OCI-LY1 (cell line): Measurements from ENCODE around the gene COA5.

Experiments
- H2AFZ ChIP-seq: fragments of 200-600 bp; sonication (generic), shearing (Covaris generic); 2 replicates; pipeline ENCODE4 v1.6.0; 2014; ENCODE audit warnings: antibody characterized with exemption, mild to moderate bottlenecking, low read length
- H3F3A ChIP-seq: fragments of 200-600 bp; sonication (generic), shearing (Covaris generic); 2 replicates; pipeline ENCODE4 v1.6.0; 2014; ENCODE audit warnings: mild to moderate bottlenecking, antibody characterized with exemption, low read length, moderate library complexity; ENCODE audit not compliant: insufficient read depth
- H3K27ac ChIP-seq: fragments of 200-600 bp; sonication (generic); 2 replicates; pipeline ENCODE4 v1.5.1; 2014; ENCODE audit warnings: low read length, mixed run types, mild to moderate bottlenecking, low read depth; ENCODE audit not compliant: poor library complexity, severe bottlenecking
- H3K27me3 ChIP-seq: fragments of 200-600 bp; sonication (generic); 2 replicates; pipeline ENCODE4 v1.6.0; 2014; ENCODE audit warnings: antibody characterized with exemption, mild to moderate bottlenecking, low read length, moderate library complexity; ENCODE audit not compliant: insufficient read depth
- H3K36me3 ChIP-seq: fragments of 200-600 bp; sonication (generic); 2 replicates; pipeline ENCODE4 v1.6.1; 2014; ENCODE audit warnings: mild to moderate bottlenecking, antibody characterized with exemption, low read length, moderate library complexity, mixed read lengths; ENCODE audit not compliant: insufficient read depth
- H3K4me1 ChIP-seq: fragments of 200-600 bp; sonication (generic); 2 replicates; pipeline ENCODE4 v1.5.1; 2014; ENCODE audit warnings: mild to moderate bottlenecking, low read length, moderate library complexity; ENCODE audit not compliant: insufficient read depth, severe bottlenecking
- H3K4me2 ChIP-seq: fragments of 200-600 bp; sonication (generic), shearing (Covaris generic); 2 replicates; pipeline ENCODE4 v1.6.1; 2014; ENCODE audit warnings: low read length
- H3K4me3 ChIP-seq: fragments of 200-600 bp; sonication (generic); 2 replicates; pipeline ENCODE4 v1.5.1; 2014; ENCODE audit warnings: low read length, low read depth, mild to moderate bottlenecking, mixed read lengths; ENCODE audit not compliant: poor library complexity, severe bottlenecking
- H3K79me2 ChIP-seq: fragments of 200-600 bp; shearing (Covaris generic); 2 replicates; pipeline ENCODE4 v1.6.1; 2016; ENCODE audit warnings: mixed run types, low read length, mixed read lengths; ENCODE audit not compliant: insufficient read depth
- H3K9ac ChIP-seq: fragments of 200-600 bp; sonication (generic), shearing (Covaris generic); 2 replicates; pipeline ENCODE4 v1.6.1; 2014; ENCODE audit warnings: mild to moderate bottlenecking, low read length, mixed read lengths
- H3K9me2 ChIP-seq: fragments of 200-600 bp; sonication (generic), shearing (Covaris generic); 2 replicates; pipeline ENCODE4 v1.6.1; 2014; ENCODE audit warnings: low read depth, mild to moderate bottlenecking, low read length, mixed read lengths
- H3K9me3 ChIP-seq: fragments of 200-600 bp; shearing (Covaris generic); 2 replicates; pipeline ENCODE4 v1.6.1; 2014; ENCODE audit warnings: low read length, mixed read lengths
- H4K20me1 ChIP-seq: fragments of 200-600 bp; sonication (generic), shearing (Covaris generic); 2 replicates; pipeline ENCODE4 v1.6.0; 2016; ENCODE audit warnings: mild to moderate bottlenecking, low read length; ENCODE audit not compliant: insufficient read depth
- EZH2 ChIP-seq: fragments of 200-600 bp; sonication (generic), shearing (Covaris generic); IDR thresholded peaks from 2 replicates; pipeline ENCODE4 v1.8.0; 2017; ENCODE audit warnings: borderline replicate concordance, mixed run types, mild to moderate bottlenecking, antibody characterized with exemption, low read length, moderate library complexity, mixed read lengths
- TF ChIP-seq, protein P1 (sequence below): fragments of 200-600 bp; sonication (generic), shearing (Covaris generic); IDR thresholded peaks from 2 replicates; pipeline ENCODE4 v1.5.1; 2017; ENCODE audit warnings: mild to moderate bottlenecking, antibody characterized with exemption, low read length, moderate library complexity, mixed read lengths

Gene COA5

GRCh38 chr2:98578231-98578630, 30.1 kb downstream of the COA5 start:
- H3F3A ChIP-seq: no peaks in the 10 kb centered on the region
- peaks cover 5% of the 10 kb centered on the region; the same call in 1 of the 2 replicates for H3K36me3 ChIP-seq
- no peak overlapping the region for H3K4me3 ChIP-seq
- no peaks in the 10 kb centered on the region for H4K20me1 ChIP-seq
- no peak overlapping the region for H2AFZ ChIP-seq
- H3K79me2 ChIP-seq: no peaks in the 10 kb centered on the region
- H3K27ac ChIP-seq: no peak overlapping the region
- H3K9me2 ChIP-seq: no peaks in the 10 kb centered on the region
- TF ChIP-seq EZH2: no peak
- TF ChIP-seq, protein P1, sequence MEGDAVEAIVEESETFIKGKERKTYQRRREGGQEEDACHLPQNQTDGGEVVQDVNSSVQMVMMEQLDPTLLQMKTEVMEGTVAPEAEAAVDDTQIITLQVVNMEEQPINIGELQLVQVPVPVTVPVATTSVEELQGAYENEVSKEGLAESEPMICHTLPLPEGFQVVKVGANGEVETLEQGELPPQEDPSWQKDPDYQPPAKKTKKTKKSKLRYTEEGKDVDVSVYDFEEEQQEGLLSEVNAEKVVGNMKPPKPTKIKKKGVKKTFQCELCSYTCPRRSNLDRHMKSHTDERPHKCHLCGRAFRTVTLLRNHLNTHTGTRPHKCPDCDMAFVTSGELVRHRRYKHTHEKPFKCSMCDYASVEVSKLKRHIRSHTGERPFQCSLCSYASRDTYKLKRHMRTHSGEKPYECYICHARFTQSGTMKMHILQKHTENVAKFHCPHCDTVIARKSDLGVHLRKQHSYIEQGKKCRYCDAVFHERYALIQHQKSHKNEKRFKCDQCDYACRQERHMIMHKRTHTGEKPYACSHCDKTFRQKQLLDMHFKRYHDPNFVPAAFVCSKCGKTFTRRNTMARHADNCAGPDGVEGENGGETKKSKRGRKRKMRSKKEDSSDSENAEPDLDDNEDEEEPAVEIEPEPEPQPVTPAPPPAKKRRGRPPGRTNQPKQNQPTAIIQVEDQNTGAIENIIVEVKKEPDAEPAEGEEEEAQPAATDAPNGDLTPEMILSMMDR: no peak
- H3K27me3 ChIP-seq: no peaks in the 10 kb centered on the region
- H3K9me3 ChIP-seq: no peaks in the 10 kb centered on the region
- no peak overlapping the region for H3K4me2 ChIP-seq
- H3K4me1 ChIP-seq: peaks cover 6% of the 10 kb centered on the region
- no peak overlapping the region for H3K9ac ChIP-seq

DNA sequence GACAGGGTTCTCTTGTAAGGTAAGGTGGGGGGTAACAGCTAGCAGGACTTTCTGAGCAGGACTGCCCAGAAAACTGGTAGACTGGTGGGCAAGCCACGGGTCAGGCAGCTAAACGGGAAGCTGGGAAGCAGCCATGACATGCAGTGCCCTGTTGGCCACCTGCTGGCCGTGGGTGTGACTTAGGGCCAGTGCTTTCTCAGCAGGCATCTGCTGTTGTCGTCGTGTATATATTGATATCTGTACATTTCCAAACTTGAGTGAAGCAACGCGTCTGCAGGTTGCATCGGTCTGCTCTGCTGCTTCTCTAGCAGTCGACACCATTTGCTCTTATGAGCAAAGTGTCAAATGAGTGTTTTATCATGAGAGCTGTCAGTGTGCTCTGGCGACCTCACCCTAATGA, 31.0 kb downstream of the COA5 start:
- TF ChIP-seq EZH2: no peak
- TF ChIP-seq, protein P1: no peak

GRCh38 chr2:98576666-98577312, 31.5 kb downstream of the COA5 start:
- Histone ChIP-seq H3K79me2 (no peaks in the 10 kb centered on the region), H3K27ac (no peak overlapping the region), H4K20me1 (no peaks in the 10 kb centered on the region), H3F3A (no peaks in the 10 kb centered on the region), H3K9me3 (no peaks in the 10 kb centered on the region), H2AFZ (no peak overlapping the region), H3K9ac (no peak overlapping the region), H3K36me3 (no peaks in the 10 kb centered on the region), H3K4me3 (no peak overlapping the region), H3K4me2 (no peak overlapping the region), H3K4me1 (peaks cover 6% of the 10 kb centered on the region), H3K27me3 (no peaks in the 10 kb centered on the region), H3K9me2 (no peaks in the 10 kb centered on the region)
- TF ChIP-seq, protein P1: no peak
- no peak for TF ChIP-seq EZH2

More for the DNA sequence above, 31.0 kb downstream of the COA5 start:
- H3K27ac ChIP-seq: no peak overlapping the region
- H3K4me3 ChIP-seq: no peak overlapping the region
- H4K20me1 ChIP-seq: no peaks in the 10 kb centered on the region
- no peaks in the 10 kb centered on the region for H3K27me3 ChIP-seq
- H3K36me3 ChIP-seq: no peaks in the 10 kb centered on the region
- no peaks in the 10 kb centered on the region for H3K79me2 ChIP-seq
- H3K9ac ChIP-seq: no peak overlapping the region
- H2AFZ ChIP-seq: no peak overlapping the region
- no peaks in the 10 kb centered on the region for H3F3A ChIP-seq
- H3K4me1 ChIP-seq: peaks cover 6% of the 10 kb centered on the region
- no peaks in the 10 kb centered on the region for H3K9me2 ChIP-seq
- H3K9me3 ChIP-seq: no peaks in the 10 kb centered on the region
- no peak overlapping the region for H3K4me2 ChIP-seq
